Progenitor cell of endocrine pancreas (in vitro differentiated cells): ENCODE results near the gene VTCN1. TPM values are rescaled to one million over a fixed set of nuclear protein-coding genes. Genes with fewer than 3 reads are reported as not detected.
"Not testable (repeated sequence)": the region's sequence is repeated elsewhere in the genome, so short reads cannot be mapped to it uniquely, and the experiment has no call there.

ENCODE experiments used
- DNase-seq: peaks from one replicate; pipeline ENCODE4 v3.0.0; 2021; ENCODE audit warnings: low spot score; ENCODE audit not compliant: unreplicated experiment
- H3K27ac Mint-ChIP-seq: 2 replicates; pipeline ENCODE4 v1.8.0; 2021; ENCODE audit warnings: mild to moderate bottlenecking, moderate library complexity, mixed read lengths
- H3K27me3 Mint-ChIP-seq: 2 replicates; pipeline ENCODE4 v1.8.0; 2021; ENCODE audit warnings: mixed read lengths
- H3K36me3 Mint-ChIP-seq: 2 replicates; pipeline ENCODE4 v1.8.0; 2022; ENCODE audit warnings: mixed read lengths; ENCODE audit not compliant: insufficient read depth
- H3K4me1 Mint-ChIP-seq: 2 replicates; pipeline ENCODE4 v1.8.0; 2021; ENCODE audit warnings: low read depth, mixed read lengths
- H3K4me3 Mint-ChIP-seq: 2 replicates; pipeline ENCODE4 v1.8.0; 2021; ENCODE audit warnings: low read depth, mild to moderate bottlenecking, moderate library complexity, mixed read lengths
- H3K9me3 Mint-ChIP-seq: 2 replicates; pipeline ENCODE4 v1.8.0; 2021; ENCODE audit warnings: low read depth, mixed read lengths
- CTCF ChIP-seq: fragments of 200-600 bp; sonication (generic); IDR thresholded peaks from one replicate; pipeline ENCODE4 v1.5.0; 2021; ENCODE audit warnings: antibody characterized with exemption, mild to moderate bottlenecking; ENCODE audit not compliant: unreplicated experiment
- total RNA-seq: library from RNA; stranded (reverse); gene quantifications from 2 replicates; pipeline ENCODE4 v1.2.1, GENCODE V29; 2021

VTCN1 gene
- total RNA-seq, 1 donor from 2014 or later, result 1.4 TPM

GRCh38 chr1:117123274-117123673 is 87.5 kb downstream of the VTCN1 start:
- no peak for TF ChIP-seq CTCF
- Mint-ChIP-seq H3K9me3 (no peaks in the 10 kb centered on the region), H3K4me1 (peaks cover 18% of the 10 kb centered on the region), H3K4me3 (no peak overlapping the region), H3K36me3 (no peaks in the 10 kb centered on the region), H3K27ac (peak overlapping the region; percentile 39), H3K27me3 (peaks cover 5% of the 10 kb centered on the region)
- DNase-seq, result no peak

GRCh38 chr1:117122330-117123025 is 88.2 kb downstream of the VTCN1 start:
- no peak for DNase-seq
- Mint-ChIP-seq H3K36me3 (peaks cover 3% of the 10 kb centered on the region), H3K27me3 (peaks cover 5% of the 10 kb centered on the region), H3K4me3 (peak overlapping the region; percentile 82), H3K27ac (peak overlapping the region; percentile 93), H3K4me1 (peaks cover 18% of the 10 kb centered on the region), H3K9me3 (no peaks in the 10 kb centered on the region)
- no peak for TF ChIP-seq CTCF

- peaks cover 2% of the 10 kb centered on the region for H3K27me3 Mint-ChIP-seq
These were observed 89.0 kb downstream of the VTCN1 start, which contains the start of gene TRIM45 for GRCh38 chr1:117121589-117122329. TRIM45 (minus strand) TSS chr1:117121749; CDS start chr1:117121201, 548 bp downstream.

GRCh38 chr1:117120774-117121588 is 89.7 kb downstream of the VTCN1 start:
- DNase-seq, result peak; percentile 10
- Mint-ChIP-seq H3K4me1 (peaks cover 25% of the 10 kb centered on the region), H3K4me3 (peak overlapping the region; percentile 82), H3K27me3 (no peaks in the 10 kb centered on the region), H3K27ac (peak overlapping the region; percentile 95), H3K36me3 (peaks cover 14% of the 10 kb centered on the region), H3K9me3 (no peaks in the 10 kb centered on the region)
- no peak for TF ChIP-seq CTCF

More at GRCh38 chr1:117121589-117122329, 89.0 kb downstream of the VTCN1 start, which contains the start of gene TRIM45:
- H3K4me3 Mint-ChIP-seq, result peak within 1 kb of the TSS; percentile 82
- TF ChIP-seq CTCF, result peak; percentile 81
- peak; percentile 92 for DNase-seq
- H3K36me3 Mint-ChIP-seq, result peaks cover 8% of the 10 kb centered on the region
- peak within 1 kb of the TSS; percentile 95 for H3K27ac Mint-ChIP-seq
- no peaks in the 10 kb centered on the region for H3K9me3 Mint-ChIP-seq
- H3K4me1 Mint-ChIP-seq, result peaks cover 24% of the 10 kb centered on the region

GRCh38 chr1:117119144-117119543 is 91.6 kb downstream of the VTCN1 start:
- peaks cover 23% of the 10 kb centered on the region for H3K36me3 Mint-ChIP-seq
- H3K4me3 Mint-ChIP-seq, H3K27me3 Mint-ChIP-seq, DNase-seq, H3K27ac Mint-ChIP-seq, H3K9me3 Mint-ChIP-seq: not testable (repeated sequence)
- peaks cover 27% of the 10 kb centered on the region for H3K4me1 Mint-ChIP-seq
